Stimulated activated CD8-positive, alpha-beta memory T cell treated with anti-CD3 and anti-CD28 coated beads, Interleukin-15, amount 100 ng/mL, for 24 hours (primary cell): Measurements from ENCODE around the gene TRAK2.
"Not testable (repeated sequence)": the region's sequence is repeated elsewhere in the genome, so short reads cannot be mapped to it uniquely, and the experiment has no call there.

Experiments used
- DNase-seq: peaks from one replicate; pipeline ENCODE4 v3.0.0-alpha.2; 2020; ENCODE audit warnings: low read depth

TRAK2 gene

GRCh38 chr2:201451292-201452057, at the start of gene TRAK2, which contains the start of gene STRADB:
TRAK2 (minus strand) TSS chr2:201451458; CDS start chr2:201420507, 30,951 bp downstream.
STRADB (plus strand) TSS chr2:201451740; CDS start chr2:201454841, 3,101 bp downstream.
- DNase-seq = peak; percentile 78

GRCh38 chr2:201500534-201500933, 49.3 kb upstream of the TRAK2 start:
- no peak for DNase-seq

GRCh38 chr2:201496785-201497184, 45.5 kb upstream of the TRAK2 start:
- DNase-seq = no peak

- DNase-seq = no peak
These were observed 39.0 kb upstream of the TRAK2 start for GRCh38 chr2:201490291-201490690.

GRCh38 chr2:201484805-201485204, 33.5 kb upstream of the TRAK2 start:
- DNase-seq = no peak

- not testable (repeated sequence) for DNase-seq
These were observed 32.5 kb upstream of the TRAK2 start for GRCh38 chr2:201483758-201484157.

GRCh38 chr2:201483342-201483741, 32.1 kb upstream of the TRAK2 start:
- no peak for DNase-seq

GRCh38 chr2:201482543-201482942, 31.3 kb upstream of the TRAK2 start:
- no peak for DNase-seq

GRCh38 chr2:201472411-201472810, 21.2 kb upstream of the TRAK2 start:
- no peak for DNase-seq

GRCh38 chr2:201471732-201472393, 20.6 kb upstream of the TRAK2 start:
- no peak for DNase-seq

- DNase-seq = no peak
These were observed 19.8 kb upstream of the TRAK2 start for GRCh38 chr2:201470821-201471731.

- no peak for DNase-seq
These were observed 16.4 kb upstream of the TRAK2 start for GRCh38 chr2:201467666-201468065.

- DNase-seq = no peak
These were observed 14.9 kb upstream of the TRAK2 start for GRCh38 chr2:201466050-201466675.

- DNase-seq = no peak
These were observed 14.3 kb upstream of the TRAK2 start for GRCh38 chr2:201465524-201465971.

GRCh38 chr2:201464547-201464946, 13.3 kb upstream of the TRAK2 start:
- no peak for DNase-seq

GRCh38 chr2:201460532-201460931, 9.3 kb upstream of the TRAK2 start:
- no peak for DNase-seq

- DNase-seq = no peak
These were observed 7.1 kb upstream of the TRAK2 start for GRCh38 chr2:201458381-201458780.

GRCh38 chr2:201452922-201453643, 1.8 kb upstream of the TRAK2 start:
- DNase-seq = no peak

GRCh38 chr2:201452058-201452921, 1.0 kb upstream of the TRAK2 start:
- DNase-seq = no peak

GRCh38 chr2:201450954-201451291, 335 bp downstream of the TRAK2 start:
- no peak for DNase-seq
